Gastrocnemius medialis (tissue), 4 donors: Measurements from ENCODE around the gene PSG1.
"Not testable (repeated sequence)": the region's sequence is repeated elsewhere in the genome, so short reads cannot be mapped to it uniquely, and the experiment has no call there.

Experiments
- POLR2A ChIP-seq, 2 donors: fragments of 450-650 bp; IDR thresholded peaks; one replicate each; pipeline ENCODE4 v1.6.1; 2017; ENCODE audit warnings: antibody characterized with exemption in 2 of 2, mild to moderate bottlenecking in 2 of 2, moderate library complexity in 2 of 2
- TF ChIP-seq, protein P1 (sequence below), 5 experiments: fragments of 450-650 bp in 3 of 5; fragments of 200-600 bp in 2 of 5; sonication (generic) in 2 of 5; IDR thresholded peaks in 4 of 5; conservative IDR thresholded peaks in 1 of 5; 1 replicate in 4 of 5; 2 replicates in 1 of 5; pipeline ENCODE4 v1.5.1; 2016 to 2019; ENCODE audit warnings: antibody characterized with exemption in 5 of 5, mild to moderate bottlenecking in 3 of 5, moderate library complexity in 3 of 5

DNA sequence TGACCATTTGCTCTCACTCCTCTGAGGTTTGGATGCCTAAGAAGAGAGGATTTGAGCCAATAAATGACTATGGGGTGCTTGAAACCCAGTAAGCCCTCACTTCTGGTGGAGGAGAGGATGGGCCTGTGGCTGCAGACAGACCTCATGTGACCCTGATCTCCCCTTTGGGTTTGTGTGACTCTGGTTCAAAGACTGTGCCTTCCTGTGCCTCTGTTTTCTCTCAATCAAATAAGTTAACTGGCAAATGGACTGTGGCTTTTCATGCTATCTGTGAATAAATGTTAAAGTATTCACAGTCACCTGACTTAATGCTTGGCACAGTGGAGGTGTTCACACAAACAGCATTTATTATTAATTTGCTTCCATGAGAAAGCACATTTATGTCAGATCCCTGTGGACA is 26.7 kb downstream of the PSG1 start:
- TF ChIP-seq, protein P1, sequence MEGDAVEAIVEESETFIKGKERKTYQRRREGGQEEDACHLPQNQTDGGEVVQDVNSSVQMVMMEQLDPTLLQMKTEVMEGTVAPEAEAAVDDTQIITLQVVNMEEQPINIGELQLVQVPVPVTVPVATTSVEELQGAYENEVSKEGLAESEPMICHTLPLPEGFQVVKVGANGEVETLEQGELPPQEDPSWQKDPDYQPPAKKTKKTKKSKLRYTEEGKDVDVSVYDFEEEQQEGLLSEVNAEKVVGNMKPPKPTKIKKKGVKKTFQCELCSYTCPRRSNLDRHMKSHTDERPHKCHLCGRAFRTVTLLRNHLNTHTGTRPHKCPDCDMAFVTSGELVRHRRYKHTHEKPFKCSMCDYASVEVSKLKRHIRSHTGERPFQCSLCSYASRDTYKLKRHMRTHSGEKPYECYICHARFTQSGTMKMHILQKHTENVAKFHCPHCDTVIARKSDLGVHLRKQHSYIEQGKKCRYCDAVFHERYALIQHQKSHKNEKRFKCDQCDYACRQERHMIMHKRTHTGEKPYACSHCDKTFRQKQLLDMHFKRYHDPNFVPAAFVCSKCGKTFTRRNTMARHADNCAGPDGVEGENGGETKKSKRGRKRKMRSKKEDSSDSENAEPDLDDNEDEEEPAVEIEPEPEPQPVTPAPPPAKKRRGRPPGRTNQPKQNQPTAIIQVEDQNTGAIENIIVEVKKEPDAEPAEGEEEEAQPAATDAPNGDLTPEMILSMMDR (IDR thresholded peaks at IDR 0.05 in 4 of 5, conservative IDR thresholded peaks at IDR 0.05 in 1 of 5): not testable (repeated sequence)
- TF ChIP-seq POLR2A (IDR thresholded peaks at IDR 0.05): not testable (repeated sequence)
